ENCODE measurements around the gene ZMYND12.

ZMYND12 gene

DNA sequence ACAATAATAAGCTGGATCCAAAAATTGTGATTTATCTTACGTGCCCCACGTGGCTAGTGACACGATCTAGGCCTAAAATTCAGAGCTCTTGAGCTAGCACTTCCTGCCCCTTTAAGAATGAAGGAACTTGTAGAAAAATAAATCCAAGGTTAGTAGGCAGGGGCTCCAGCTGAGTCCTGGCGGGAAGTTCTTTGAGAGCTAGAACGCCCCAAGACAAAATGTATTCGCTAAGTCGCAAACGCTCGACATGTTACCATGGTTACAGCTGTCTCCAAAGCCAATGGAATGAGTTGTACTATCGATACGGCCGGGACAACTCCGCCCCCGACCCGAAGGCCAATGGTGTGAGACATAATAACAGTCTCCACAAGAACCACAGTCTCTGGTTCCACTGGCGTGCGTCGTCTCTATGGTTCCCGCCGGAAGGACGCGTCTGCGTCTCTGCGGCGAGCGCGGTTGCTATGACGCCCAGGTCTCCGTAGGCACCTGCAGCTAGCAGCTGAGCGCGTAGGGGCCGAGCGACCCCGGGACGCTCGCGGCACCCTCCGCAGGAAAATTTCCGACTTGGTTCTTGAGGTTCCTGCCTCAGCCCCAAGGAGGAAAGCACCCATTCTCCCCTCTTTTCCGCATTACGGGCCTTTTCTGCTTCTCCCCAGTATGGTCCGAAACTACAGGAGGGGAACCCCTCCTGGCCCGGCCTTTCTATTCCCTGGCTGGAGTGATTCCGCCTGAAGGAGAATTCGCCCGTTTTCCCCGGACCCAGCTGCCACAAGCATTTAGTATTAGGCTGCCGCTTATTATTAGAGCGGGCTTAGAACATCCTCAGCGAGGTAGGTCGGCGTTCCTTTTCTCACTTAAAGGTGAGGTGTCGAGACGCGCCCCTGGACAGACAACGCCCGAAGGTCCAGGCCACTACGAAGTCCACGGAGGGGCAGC lies 7.3 kb upstream of the ZMYND12 start, which contains the start of gene CCDC30:
CCDC30 (plus strand) TSS at position 459 of the 936 bp plus-strand sequence. CDS start 17,266 bp downstream, outside the sequence.
- no peak for TF ChIP-seq ZNF274 (IDR thresholded peaks at IDR 0.05; ENCODE audit: low read depth, low read length)

DNA sequence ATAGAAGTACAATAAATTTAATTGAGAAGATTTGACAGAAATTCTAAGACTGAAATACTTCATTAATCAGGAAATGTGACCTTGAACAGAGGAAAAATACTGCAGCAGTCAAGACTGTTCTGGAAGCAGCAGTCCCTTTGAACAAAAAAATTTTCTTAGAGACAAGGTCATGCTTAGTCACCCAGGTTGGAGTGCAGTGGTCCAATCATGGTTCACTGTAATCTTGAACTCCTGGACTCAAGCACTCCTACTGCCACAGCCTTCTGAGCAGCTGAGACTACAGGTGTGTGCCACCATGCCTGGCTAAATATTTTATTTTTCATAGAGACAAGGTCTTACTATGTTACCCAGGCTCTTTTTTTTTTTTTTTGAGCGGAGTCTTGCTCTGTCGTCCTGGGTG lies 5.4 kb upstream of the ZMYND12 start:
- no peak for TF ChIP-seq ZNF274 (IDR thresholded peaks at IDR 0.05; ENCODE audit: low read depth, low read length)
- H3K4me3 ChIP-seq (ENCODE audit: low read length) = no peak overlapping the region

More for the DNA sequence above, 7.3 kb upstream of the ZMYND12 start, which contains the start of gene CCDC30:
- peak within 1 kb of the TSS; percentile 59 for H3K4me3 ChIP-seq (ENCODE audit: low read length)

DNA sequence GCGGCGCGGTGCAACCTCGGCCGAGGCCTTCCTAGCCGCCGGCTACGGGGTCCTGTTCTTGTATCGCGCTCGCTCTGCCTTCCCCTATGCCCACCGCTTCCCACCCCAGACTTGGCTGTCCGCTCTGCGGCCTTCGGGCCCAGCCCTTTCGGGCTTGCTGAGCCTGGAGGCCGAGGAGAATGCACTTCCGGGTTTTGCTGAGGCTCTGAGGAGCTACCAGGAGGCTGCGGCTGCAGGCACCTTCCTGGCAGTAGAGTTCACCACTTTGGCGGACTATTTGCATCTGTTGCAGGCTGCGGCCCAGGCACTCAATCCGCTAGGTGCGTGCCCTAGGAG lies 900 bp upstream of the ZMYND12 start:
- peak overlapping the region; percentile 77 for H3K4me3 ChIP-seq (ENCODE audit: low read length)
- no peak for TF ChIP-seq ZNF274 (IDR thresholded peaks at IDR 0.05; ENCODE audit: low read depth, low read length)

DNA sequence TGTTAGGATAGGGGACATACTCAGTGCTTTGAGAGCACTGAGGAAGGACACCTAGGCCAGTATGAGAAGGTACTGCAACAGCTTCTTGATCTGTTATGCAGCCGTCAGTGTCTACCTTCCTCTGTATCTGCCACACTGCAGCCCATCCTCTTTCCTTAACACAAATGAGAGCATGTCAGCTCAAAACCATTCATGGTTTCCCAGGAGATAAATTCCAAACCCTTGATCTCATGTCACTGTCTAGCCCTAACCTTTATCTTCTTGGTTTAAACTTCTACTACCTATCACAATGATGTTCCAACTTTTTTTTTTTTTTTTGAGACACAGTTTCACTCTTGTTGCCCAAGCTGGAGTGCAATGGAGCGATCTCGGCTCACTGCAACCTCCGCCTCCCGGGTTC lies 1.4 kb downstream of the ZMYND12 start:
- no peak for TF ChIP-seq ZNF274 (IDR thresholded peaks at IDR 0.05; ENCODE audit: low read depth, low read length)
- no peak overlapping the region for H3K4me3 ChIP-seq (ENCODE audit: low read length)

DNA sequence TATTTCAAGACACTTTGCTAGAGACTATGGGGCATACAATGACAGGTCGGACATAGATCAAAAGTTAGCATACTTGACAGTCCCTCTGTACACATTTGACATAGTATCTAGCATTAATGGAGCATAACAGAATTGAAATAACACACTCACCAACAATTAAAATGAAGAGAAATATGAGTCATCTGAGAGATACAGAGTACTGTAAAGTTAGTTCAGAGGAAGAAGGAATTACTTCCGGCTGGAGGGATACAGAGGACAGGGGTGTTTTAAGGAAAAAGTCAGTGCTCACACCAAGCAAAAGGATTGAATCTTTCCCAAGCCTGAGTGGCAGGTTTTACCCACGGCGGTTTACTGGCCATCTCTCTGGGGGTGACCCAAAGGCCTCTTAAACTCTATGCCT lies 2.4 kb downstream of the ZMYND12 start:
- no peak for TF ChIP-seq ZNF274 (IDR thresholded peaks at IDR 0.05; ENCODE audit: low read depth, low read length)
- H3K4me3 ChIP-seq (ENCODE audit: low read length) = no peak overlapping the region

DNA sequence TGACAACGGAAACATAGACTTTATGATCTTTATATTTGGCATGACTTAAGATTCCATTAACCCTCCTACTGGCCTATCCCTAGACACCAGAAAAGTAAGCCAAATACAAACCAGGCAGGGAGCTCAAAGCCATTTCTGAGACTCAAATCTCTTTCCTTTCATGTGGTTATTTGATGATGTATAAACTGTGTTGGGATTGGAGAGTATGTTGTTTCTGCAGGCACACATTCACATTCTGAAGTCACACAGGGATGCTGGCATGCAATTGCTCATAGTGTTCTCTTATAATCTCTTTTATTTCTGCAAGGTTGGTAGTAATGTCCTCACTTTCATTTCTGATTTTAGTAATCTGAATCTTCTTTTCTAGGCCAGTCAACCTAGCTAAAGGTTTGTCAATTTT lies 5.8 kb downstream of the ZMYND12 start:
- no peak overlapping the region for H3K4me3 ChIP-seq (ENCODE audit: low read length)

DNA sequence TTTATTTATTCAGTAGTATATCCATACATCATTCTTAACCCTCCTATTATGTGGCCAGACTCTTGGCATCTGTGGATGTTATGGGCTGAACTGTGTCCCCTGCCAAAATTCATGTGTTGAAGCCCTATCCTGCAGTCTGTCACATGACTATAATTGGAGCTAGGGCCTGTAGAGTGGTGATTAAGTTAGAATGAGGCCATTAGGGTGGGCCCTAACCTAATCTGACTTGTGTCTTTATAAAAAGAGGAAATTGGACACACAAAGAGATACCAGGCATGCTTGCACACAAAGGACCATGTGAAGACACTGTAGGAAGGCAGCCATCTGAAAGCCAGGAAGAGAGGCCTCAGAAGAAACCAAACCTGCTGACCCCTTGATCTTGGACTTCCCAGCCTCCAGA lies 6.6 kb downstream of the ZMYND12 start:
- no peak overlapping the region for H3K4me3 ChIP-seq (ENCODE audit: low read length)
- no peak for TF ChIP-seq ZNF274 (IDR thresholded peaks at IDR 0.05; ENCODE audit: low read depth, low read length)

More for the DNA sequence above, 5.8 kb downstream of the ZMYND12 start:
- TF ChIP-seq ZNF274 (IDR thresholded peaks at IDR 0.05; ENCODE audit: low read depth, low read length) = no peak

DNA sequence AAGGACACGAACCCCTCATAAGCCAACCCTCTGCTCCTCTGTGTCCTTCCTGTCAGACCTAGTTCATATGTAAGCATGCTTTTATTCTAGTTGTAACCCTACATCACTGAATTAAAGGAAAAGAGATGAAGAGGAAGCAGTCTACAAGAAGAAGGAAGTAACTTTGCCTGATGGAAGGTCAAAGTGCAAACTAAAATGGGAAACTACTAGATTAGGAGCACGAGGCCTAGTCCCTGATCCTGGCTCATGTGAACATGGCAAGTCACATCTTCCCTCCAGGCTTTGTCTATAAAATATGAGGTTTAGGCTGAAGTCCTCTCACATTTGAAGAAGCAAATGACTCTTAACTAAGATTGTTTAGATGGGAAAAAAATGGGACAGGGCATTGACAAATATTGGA lies 13.2 kb downstream of the ZMYND12 start:
- no peak overlapping the region for H3K4me3 ChIP-seq (ENCODE audit: low read length)
- TF ChIP-seq ZNF274 (IDR thresholded peaks at IDR 0.05; ENCODE audit: low read depth, low read length) = no peak

DNA sequence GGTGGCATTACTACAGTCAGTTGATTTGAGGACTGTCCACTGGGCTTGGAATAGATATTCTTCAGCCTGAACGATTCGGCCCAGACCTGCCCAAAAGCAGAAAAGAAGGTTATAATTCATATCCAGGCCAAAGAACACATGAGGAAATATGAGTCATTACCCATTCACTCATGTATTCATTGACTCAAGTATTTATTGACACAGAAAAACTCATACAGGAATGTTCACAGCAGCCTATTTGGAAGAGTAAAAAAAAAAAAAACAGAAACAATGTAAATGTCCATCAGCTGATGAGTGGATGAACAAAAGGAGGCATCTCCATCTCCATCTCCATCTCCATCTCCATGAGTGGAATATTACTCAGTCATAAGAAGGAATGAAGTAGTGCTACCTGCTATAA lies 15.9 kb downstream of the ZMYND12 start:
- no peak overlapping the region for H3K4me3 ChIP-seq (ENCODE audit: low read length)
- no peak for TF ChIP-seq ZNF274 (IDR thresholded peaks at IDR 0.05; ENCODE audit: low read depth, low read length)

DNA sequence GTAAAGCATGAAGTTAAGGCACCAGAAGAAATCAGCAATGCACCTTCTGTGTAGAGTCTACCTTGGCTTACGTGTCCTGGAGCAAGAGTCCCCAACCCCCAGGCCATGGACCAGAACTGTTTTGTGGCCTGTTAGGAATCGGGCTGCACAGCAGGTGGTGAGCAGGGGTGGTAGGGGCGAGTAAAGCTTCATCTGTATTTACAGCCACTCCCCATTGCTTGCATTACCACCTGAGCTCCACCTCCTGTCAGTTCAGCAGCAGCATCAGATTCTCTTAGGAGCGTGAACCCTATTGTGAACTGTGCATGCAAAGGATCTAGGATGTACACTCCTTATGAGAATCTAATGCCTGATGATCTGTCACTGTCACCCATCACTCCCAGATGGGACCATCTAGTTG lies 21.5 kb downstream of the ZMYND12 start:
- H3K4me3 ChIP-seq (ENCODE audit: low read length) = no peak overlapping the region
- no peak for TF ChIP-seq ZNF274 (IDR thresholded peaks at IDR 0.05; ENCODE audit: low read depth, low read length)

DNA sequence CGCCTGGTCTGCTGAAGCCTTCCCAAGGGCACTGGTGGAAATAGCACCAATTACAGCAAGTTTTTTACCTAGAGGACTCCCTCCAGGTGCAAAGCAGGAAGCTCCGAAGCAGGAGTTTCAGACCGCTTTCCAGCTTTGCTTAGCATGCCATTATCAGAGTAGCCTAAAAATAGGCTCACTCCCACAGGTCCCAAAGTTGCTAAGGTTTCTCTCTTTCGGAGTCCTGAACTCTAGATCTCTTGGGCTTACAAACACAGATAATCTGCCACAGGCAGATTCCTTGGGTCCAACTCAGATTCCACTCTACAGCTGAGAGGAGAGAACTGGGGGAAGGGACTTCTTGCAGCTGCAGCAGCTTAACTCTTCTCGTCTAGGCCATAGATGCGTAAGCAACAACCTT lies 22.5 kb downstream of the ZMYND12 start:
- no peak overlapping the region for H3K4me3 ChIP-seq (ENCODE audit: low read length)
- no peak for TF ChIP-seq ZNF274 (IDR thresholded peaks at IDR 0.05; ENCODE audit: low read depth, low read length)

DNA sequence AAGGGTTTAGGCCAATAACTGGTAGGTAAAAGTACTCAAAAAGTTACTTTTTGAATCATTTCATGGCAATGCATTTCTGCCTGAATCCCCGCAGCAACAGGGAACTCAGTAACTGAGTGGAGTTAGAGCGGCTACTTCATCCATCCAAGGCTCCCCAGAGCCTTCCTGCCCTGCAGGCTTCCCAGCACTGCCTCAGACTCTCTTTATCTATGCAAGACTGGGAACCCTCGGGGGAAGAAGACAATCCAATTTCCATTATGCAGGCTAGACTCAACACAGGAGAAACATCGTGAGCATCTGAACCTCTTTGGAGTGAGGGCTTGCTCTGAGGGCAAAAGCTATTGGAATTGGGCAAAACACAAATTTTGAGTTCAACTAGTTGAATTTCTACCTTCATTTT lies 23.1 kb downstream of the ZMYND12 start:
- H3K4me3 ChIP-seq (ENCODE audit: low read length) = no peak overlapping the region
- TF ChIP-seq ZNF274 (IDR thresholded peaks at IDR 0.05; ENCODE audit: low read depth, low read length) = no peak

DNA sequence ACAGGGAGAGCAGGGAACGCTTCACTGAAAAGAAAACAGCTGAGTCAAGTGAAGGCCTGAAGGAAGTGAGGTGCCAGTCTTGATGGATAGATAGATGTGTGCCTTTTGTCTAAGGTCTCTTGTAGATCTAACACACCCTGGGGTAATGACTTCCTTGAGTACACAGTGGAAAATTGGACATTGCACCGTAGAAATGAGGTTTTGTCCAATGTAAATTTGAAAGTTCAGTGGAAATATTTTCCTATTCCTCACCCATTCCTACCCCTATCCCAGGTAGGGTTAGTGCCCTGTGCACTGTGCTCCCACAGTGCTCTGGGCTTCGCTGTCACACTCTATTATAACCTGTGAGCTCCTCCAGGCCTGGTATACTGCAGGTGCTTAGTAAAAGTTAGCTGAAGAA lies 24.3 kb downstream of the ZMYND12 start:
- no peak for TF ChIP-seq ZNF274 (IDR thresholded peaks at IDR 0.05; ENCODE audit: low read depth, low read length)
- H3K4me3 ChIP-seq (ENCODE audit: low read length) = no peak overlapping the region

DNA sequence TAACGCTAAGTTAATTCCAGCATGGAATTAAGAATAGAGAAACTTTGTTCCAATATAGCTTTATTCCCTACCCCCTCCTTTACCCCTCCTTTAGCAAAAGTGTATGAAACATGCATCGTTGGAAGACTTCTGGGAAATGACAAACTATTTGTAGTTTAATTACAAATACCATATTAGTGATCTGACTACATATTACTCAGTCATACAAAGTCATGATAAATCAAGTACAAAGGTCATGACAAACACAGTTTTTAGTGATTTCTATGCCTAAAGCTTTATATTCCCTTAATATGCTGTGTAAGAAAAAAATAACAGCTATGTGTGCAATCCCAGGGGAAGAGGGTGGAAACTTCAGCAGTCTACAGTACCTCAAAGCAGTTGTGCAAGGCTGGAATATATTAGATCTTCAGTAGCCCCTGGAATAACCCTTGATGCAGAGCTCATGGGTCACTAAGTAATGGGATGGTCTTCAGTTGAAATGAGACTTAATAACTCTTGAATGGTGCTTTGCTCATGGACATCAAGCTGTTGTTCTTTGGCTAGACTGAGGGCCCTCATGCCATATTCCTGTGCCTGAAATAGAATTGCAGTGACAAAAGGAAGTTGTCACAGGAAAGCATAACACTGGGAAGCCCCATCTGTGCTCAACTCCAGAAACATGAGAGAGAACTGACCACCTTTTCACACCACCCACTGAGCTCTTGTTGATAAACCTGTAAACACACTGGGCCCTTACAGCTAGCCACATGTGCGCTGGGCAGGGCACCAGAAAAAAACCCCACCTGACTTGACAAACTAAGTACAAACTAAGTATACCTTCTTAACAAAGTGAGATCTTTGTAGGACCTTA lies 25.3 kb downstream of the ZMYND12 start:
- no peak overlapping the region for H3K4me3 ChIP-seq (ENCODE audit: low read length)
- no peak for TF ChIP-seq ZNF274 (IDR thresholded peaks at IDR 0.05; ENCODE audit: low read depth, low read length)

DNA sequence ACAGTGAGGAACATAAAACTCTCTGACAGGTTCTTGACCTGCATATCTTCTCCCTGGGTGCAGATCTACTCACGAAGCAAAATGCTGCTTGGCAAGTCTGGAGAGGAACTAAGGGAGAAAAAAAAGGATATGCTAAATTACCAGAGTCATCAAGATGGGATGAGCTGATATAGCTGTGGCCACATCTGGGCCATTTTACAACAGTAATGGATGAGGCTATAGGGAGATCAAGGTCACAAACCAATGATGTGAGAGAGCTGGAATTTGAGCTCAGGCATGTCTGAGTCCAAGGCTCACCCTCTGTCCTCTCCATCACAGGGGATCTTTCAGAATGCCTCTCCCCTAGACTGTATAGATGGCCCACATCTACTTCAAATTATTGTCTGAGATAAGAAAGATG lies 26.2 kb downstream of the ZMYND12 start:
- no peak for TF ChIP-seq ZNF274 (IDR thresholded peaks at IDR 0.05; ENCODE audit: low read depth, low read length)
- H3K4me3 ChIP-seq (ENCODE audit: low read length) = no peak overlapping the region
